ENCODE measurements around the gene RABGAP1L.

- TF ChIP-seq CTCF (IDR thresholded peaks at IDR 0.05) (no peak), POLR2AphosphoS5 (IDR thresholded peaks at IDR 0.05) (no peak), POLR2A (IDR thresholded peaks at IDR 0.05) (no peak), EP300 (IDR thresholded peaks at IDR 0.05) (no peak)
Observed at GRCh38 chr1:174584071-174584470, 424.8 kb downstream of the RABGAP1L start.
